GM10248 (cell line): Measurements from ENCODE around the gene PRICKLE3.

Experiments used
- CTCF ChIA-PET: fragments of 300-600 bp; sonication (Branson Sonifier 250); formaldehyde crosslinking; extraction: SDS; loops from one replicate; lab custom pipeline; 2021; ENCODE audit warnings: antibody characterized with exemption; lab: Yijun Ruan, JAX
- POLR2A ChIA-PET: fragments of 350-650 bp; sonication (Branson Sonifier 250); formaldehyde crosslinking; extraction: SDS; loops from one replicate; lab custom pipeline; 2020; ENCODE audit warnings: antibody characterized with exemption; lab: Yijun Ruan, JAX
- DNase-seq: peaks from one replicate; pipeline ENCODE4 v3.0.0; 2012; ENCODE audit errors: extremely low spot score
- TF ChIP-seq, protein P1 (sequence below): IDR thresholded peaks from 2 replicates; pipeline ENCODE4 v1.5.1; 2012; ENCODE audit warnings: mild to moderate bottlenecking, low read depth; ENCODE audit errors: extremely low read depth, missing control alignments, control extremely low read depth

The PRICKLE3 gene

DNA sequence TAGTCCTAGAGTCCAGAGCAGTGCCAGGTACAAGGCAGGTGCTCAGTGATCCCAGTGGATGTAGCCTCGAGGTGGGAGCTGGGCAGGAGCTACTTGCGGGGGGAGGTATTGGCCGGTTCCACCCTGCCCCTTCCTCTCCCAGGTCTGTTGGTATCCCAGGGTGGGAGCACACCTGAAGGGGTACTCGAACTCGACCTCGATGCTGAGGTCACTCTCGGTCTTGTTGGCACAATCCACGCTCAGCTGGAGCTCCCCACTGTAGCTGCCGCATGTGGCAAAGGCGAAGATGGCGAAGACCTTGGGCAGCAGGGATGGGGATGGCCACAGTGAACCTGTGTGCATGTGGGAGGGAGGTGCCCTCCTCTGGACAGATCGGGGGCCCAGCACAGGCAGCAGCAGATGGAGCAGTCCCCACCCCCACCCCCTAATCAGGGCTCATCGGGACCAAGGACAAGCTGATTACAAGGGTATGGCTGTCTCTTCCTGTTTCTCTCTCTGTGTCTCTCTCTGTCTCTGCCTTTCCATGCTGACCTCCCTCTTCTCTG lies 11.4 kb upstream of the PRICKLE3 start:
- TF ChIP-seq, protein P1, sequence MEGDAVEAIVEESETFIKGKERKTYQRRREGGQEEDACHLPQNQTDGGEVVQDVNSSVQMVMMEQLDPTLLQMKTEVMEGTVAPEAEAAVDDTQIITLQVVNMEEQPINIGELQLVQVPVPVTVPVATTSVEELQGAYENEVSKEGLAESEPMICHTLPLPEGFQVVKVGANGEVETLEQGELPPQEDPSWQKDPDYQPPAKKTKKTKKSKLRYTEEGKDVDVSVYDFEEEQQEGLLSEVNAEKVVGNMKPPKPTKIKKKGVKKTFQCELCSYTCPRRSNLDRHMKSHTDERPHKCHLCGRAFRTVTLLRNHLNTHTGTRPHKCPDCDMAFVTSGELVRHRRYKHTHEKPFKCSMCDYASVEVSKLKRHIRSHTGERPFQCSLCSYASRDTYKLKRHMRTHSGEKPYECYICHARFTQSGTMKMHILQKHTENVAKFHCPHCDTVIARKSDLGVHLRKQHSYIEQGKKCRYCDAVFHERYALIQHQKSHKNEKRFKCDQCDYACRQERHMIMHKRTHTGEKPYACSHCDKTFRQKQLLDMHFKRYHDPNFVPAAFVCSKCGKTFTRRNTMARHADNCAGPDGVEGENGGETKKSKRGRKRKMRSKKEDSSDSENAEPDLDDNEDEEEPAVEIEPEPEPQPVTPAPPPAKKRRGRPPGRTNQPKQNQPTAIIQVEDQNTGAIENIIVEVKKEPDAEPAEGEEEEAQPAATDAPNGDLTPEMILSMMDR: no peak
- DNase-seq: no peak
- CTCF ChIA-PET: no interaction called here
- POLR2A ChIA-PET: no interaction called here

DNA sequence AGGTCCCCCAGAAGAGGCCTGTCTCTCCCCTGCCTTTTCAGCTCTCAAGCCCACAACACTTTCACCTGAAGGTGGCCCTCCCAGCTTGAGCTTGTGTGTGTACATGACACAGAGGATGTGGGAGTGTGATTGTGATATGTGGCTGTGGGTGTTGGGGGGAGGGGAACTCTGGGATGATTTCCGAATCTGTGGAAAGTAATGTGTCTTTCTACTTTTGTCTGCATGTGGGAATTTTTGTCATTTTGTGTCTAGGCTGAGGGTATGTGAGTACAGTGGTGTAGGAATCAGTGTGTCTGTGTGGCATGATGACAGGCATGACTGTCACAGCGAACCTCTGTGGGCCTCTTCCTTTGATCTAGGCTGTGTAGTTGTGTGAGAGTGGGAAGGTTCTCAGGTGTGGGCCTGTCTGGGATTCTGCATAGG lies 7.4 kb upstream of the PRICKLE3 start:
- TF ChIP-seq, protein P1: no peak
- DNase-seq: no peak
- POLR2A ChIA-PET: no interaction called here
- CTCF ChIA-PET: interaction anchor here (0.8 to 2.2 kb wide), 12 partner anchors 9 to 646 kb away, joined by 3 to 11 read pairs (median 5); no protein-coding TSS in a partner anchor

DNA sequence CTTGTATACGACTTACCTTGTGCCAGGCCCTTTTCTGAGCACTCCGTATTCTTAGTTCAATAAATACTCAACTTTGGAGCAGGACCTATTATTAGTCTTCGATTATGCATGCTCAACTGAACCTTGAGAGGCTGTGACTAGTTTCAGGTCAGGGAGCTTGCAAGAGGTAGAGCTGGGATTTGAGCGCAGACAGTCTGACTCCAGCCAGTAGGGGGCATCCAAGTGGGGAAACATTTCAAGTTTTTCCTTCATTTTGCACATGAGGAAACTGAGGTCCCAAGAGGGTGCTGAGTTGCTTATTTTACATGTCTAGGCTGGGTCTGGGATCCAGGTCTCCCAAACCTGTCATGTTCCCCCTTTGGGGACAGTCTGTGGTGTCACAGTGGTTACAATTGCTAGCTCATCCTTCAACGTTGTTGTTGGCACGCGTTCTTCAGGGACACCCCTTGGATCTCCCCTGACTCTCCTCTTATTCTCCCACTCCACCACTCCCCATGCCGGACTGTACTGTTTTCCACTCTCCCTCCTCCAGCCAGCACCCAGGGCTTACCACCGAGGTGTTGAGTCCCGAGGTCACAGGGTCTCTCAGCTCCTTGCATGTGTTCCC lies 6.7 kb upstream of the PRICKLE3 start:
- no peak for DNase-seq
- ChIA-PET CTCF (interaction anchor here (0.7 to 2.2 kb wide), 23 partner anchors 9 to 646 kb away, joined by 3 to 11 read pairs (median 4); no protein-coding TSS in a partner anchor), POLR2A (no interaction called here)
- TF ChIP-seq, protein P1: peak; percentile 51

DNA sequence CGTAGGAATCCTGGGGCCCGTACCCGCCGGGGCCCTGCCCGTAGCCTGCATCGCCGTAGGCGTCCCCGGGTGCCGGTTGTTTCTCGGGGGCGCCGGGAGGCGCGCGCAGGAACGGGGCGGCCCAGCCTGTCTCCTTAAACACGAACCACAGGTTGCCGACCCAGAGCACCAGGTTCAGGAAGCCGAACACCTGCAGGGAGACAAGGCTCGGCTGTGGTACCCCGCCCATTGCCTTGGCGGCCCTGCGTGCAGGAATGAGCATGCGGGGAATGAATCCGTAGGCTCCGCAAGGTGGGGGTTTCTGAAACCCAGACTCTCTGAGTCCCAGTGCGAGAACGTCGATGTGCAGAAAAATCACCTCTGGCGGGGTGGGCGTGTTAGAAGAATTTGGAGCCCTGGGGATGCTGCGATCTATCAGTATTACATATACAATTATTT lies 5.4 kb upstream of the PRICKLE3 start:
- ChIA-PET CTCF (interaction anchor here (1.0 to 2.2 kb wide), 9 partner anchors 11 to 77 kb away, joined by 3 to 11 read pairs (median 4); no protein-coding TSS in a partner anchor), POLR2A (interaction anchor here (1.0 to 1.3 kb wide), 2 partner anchors 26 to 77 kb away, joined by 3 to 4 read pairs; no protein-coding TSS in a partner anchor)
- no peak for DNase-seq
- TF ChIP-seq, protein P1: no peak

DNA sequence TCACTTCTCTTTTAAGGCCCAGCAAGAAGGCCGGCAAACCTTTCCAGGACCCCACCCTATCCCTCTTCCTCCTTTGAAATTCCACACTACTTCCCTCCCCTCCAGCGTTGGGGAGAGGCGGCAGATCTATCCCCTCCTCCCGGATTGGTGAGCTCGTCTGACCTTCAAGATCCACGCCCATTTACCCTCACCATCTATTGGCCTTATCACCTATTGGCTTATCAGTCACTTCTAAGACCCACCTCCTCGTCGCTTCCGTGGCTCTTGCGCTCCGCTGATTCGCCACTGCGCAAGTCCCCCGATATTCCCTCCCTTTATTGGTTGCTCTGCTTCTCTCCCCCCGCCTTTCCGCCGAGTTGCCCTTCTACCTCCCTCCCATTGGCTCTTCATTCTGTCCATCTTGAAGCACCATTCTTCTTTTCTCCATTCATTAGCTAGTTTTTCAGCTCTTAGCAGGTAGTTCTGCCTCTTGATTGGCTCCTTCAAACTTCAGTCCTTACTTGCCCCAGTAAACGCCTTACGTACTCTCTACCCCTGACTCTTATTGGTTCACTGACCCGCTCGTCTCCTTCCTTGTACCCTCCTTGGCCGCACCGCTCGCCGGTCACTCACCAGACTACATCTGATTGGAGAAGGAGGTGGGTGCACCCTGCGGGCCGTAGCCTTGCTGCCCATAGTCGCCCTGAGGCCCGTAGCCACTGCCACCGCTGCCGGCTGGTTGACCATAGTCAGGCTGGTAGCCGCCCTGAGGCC lies 4.8 kb upstream of the PRICKLE3 start:
- POLR2A ChIA-PET: interaction anchor here (0.6 to 1.3 kb wide), 4 partner anchors 25 to 622 kb away, joined by 3 to 4 read pairs (median 3); partner anchors contain the start of gene GRIPAP1
- CTCF ChIA-PET: interaction anchor here (1.0 to 1.5 kb wide), 5 partner anchors 11 to 35 kb away, joined by 3 to 11 read pairs (median 4); no protein-coding TSS in a partner anchor
- TF ChIP-seq, protein P1: no peak
- DNase-seq: peak; percentile 87

DNA sequence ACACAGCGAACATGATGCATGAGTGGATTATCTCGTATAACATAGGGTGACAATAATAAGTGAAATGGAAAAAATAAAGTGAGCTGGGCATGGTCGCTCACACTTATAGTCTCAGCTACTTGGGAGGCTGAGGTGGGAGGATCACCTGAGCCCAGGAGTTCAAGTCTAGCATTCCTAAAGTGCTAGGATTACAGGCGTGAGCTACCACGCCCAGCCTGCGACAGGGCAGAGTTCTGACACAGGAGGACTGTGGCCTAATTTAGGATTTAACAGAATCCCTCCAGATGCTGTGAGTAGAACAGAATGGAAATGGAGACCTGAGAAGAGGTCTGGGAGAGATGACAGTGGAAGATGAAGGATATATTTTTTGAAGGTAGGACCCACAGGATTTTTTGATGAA lies 3.4 kb upstream of the PRICKLE3 start:
- DNase-seq: no peak
- ChIA-PET CTCF (interaction anchor here (1.1 to 1.5 kb wide), 3 partner anchors 9 to 25 kb away, joined by 3 to 4 read pairs (median 3); no protein-coding TSS in a partner anchor), POLR2A (no interaction called here)
- TF ChIP-seq, protein P1: no peak
